Measurements from ENCODE around the gene SPATA2. TPM values are rescaled to one million over a fixed set of nuclear protein-coding genes. Genes with fewer than 3 reads are reported as not detected.

Gene SPATA2
- total and polyA plus RNA-seq, 4 donors, result 1.2 to 3.4 (median 1.4) TPM

DNA sequence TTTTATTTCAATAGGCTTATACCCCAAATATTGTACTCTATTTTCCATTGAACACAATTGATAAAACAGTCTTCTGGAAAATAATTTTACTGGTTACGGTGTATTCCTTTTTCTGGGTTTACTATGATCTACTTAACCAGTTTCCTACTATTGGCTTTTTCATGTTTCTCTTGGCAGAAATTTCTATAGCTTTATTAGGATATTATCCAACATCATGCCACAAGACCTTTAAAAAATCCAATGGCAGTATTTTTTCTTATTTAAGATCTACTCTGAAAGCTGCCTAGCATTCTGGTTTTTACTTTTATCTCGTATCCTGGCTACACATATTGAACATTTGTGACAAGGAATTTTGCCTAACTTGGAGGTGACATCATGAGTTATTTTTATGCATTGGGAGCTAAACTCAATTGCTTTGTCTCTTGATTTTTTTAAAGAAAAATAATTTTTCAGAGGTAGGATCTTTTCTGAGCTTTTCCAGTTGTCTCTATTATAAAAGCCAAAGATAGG lies 57.2 kb downstream of the SPATA2 start:
- H3K36me3 ChIP-seq (ENCODE audit: control insufficient read depth in 4 of 4, insufficient read depth in 3 of 4, low read depth in 1 of 4, low read length in 3 of 4), result peaks cover 3 to 26% (median 20%) of the 10 kb centered on the region in 4 donors
- no peak overlapping the region for H3K9ac ChIP-seq (ENCODE audit: low read depth in 1 of 2, low read length in 2 of 2)
- TF ChIP-seq RAD21 (IDR thresholded peaks at IDR 0.05) (no peak), YY1 (IDR thresholded peaks at IDR 0.05) (no peak), RXRA (IDR thresholded peaks at IDR 0.05) (no peak), FOXA1 (IDR thresholded peaks at IDR 0.05) (no peak), FOXA2 (IDR thresholded peaks at IDR 0.05) (no peak), HNF4G (IDR thresholded peaks at IDR 0.05) (no peak), GABPA (IDR thresholded peaks at IDR 0.05 in 1 of 2, conservative IDR thresholded peaks at IDR 0.05 in 1 of 2) (no peak), HNF4A (conservative IDR thresholded peaks at IDR 0.05) (no peak), NR2F2 (IDR thresholded peaks at IDR 0.05) (no peak), SP1 (IDR thresholded peaks at IDR 0.05) (no peak), TAF1 (conservative IDR thresholded peaks at IDR 0.05) (no peak), EGR1 (IDR thresholded peaks at IDR 0.05; ENCODE audit: low read depth in 2 of 2) (no peak), JUND (IDR thresholded peaks at IDR 0.05) (no peak)
- TF ChIP-seq, protein P1, sequence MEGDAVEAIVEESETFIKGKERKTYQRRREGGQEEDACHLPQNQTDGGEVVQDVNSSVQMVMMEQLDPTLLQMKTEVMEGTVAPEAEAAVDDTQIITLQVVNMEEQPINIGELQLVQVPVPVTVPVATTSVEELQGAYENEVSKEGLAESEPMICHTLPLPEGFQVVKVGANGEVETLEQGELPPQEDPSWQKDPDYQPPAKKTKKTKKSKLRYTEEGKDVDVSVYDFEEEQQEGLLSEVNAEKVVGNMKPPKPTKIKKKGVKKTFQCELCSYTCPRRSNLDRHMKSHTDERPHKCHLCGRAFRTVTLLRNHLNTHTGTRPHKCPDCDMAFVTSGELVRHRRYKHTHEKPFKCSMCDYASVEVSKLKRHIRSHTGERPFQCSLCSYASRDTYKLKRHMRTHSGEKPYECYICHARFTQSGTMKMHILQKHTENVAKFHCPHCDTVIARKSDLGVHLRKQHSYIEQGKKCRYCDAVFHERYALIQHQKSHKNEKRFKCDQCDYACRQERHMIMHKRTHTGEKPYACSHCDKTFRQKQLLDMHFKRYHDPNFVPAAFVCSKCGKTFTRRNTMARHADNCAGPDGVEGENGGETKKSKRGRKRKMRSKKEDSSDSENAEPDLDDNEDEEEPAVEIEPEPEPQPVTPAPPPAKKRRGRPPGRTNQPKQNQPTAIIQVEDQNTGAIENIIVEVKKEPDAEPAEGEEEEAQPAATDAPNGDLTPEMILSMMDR (IDR thresholded peaks at IDR 0.05; ENCODE audit: low read depth, low read length, missing input control), result no peak
- TF ChIP-seq, protein P2, sequence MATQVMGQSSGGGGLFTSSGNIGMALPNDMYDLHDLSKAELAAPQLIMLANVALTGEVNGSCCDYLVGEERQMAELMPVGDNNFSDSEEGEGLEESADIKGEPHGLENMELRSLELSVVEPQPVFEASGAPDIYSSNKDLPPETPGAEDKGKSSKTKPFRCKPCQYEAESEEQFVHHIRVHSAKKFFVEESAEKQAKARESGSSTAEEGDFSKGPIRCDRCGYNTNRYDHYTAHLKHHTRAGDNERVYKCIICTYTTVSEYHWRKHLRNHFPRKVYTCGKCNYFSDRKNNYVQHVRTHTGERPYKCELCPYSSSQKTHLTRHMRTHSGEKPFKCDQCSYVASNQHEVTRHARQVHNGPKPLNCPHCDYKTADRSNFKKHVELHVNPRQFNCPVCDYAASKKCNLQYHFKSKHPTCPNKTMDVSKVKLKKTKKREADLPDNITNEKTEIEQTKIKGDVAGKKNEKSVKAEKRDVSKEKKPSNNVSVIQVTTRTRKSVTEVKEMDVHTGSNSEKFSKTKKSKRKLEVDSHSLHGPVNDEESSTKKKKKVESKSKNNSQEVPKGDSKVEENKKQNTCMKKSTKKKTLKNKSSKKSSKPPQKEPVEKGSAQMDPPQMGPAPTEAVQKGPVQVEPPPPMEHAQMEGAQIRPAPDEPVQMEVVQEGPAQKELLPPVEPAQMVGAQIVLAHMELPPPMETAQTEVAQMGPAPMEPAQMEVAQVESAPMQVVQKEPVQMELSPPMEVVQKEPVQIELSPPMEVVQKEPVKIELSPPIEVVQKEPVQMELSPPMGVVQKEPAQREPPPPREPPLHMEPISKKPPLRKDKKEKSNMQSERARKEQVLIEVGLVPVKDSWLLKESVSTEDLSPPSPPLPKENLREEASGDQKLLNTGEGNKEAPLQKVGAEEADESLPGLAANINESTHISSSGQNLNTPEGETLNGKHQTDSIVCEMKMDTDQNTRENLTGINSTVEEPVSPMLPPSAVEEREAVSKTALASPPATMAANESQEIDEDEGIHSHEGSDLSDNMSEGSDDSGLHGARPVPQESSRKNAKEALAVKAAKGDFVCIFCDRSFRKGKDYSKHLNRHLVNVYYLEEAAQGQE (IDR thresholded peaks at IDR 0.05), result no peak
- TF ChIP-seq, protein P3, sequence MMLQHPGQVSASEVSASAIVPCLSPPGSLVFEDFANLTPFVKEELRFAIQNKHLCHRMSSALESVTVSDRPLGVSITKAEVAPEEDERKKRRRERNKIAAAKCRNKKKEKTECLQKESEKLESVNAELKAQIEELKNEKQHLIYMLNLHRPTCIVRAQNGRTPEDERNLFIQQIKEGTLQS (IDR thresholded peaks at IDR 0.05), result no peak
- TF ChIP-seq, protein P4, sequence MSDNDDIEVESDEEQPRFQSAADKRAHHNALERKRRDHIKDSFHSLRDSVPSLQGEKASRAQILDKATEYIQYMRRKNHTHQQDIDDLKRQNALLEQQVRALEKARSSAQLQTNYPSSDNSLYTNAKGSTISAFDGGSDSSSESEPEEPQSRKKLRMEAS (IDR thresholded peaks at IDR 0.05), result no peak
- TF ChIP-seq, protein P5, sequence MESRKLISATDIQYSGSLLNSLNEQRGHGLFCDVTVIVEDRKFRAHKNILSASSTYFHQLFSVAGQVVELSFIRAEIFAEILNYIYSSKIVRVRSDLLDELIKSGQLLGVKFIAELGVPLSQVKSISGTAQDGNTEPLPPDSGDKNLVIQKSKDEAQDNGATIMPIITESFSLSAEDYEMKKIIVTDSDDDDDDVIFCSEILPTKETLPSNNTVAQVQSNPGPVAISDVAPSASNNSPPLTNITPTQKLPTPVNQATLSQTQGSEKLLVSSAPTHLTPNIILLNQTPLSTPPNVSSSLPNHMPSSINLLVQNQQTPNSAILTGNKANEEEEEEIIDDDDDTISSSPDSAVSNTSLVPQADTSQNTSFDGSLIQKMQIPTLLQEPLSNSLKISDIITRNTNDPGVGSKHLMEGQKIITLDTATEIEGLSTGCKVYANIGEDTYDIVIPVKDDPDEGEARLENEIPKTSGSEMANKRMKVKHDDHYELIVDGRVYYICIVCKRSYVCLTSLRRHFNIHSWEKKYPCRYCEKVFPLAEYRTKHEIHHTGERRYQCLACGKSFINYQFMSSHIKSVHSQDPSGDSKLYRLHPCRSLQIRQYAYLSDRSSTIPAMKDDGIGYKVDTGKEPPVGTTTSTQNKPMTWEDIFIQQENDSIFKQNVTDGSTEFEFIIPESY (IDR thresholded peaks at IDR 0.05), result no peak
- no peaks in the 10 kb centered on the region for H3K9me3 ChIP-seq (ENCODE audit: control insufficient read depth in 4 of 4, low read length in 3 of 4)
- no peak overlapping the region for H3K27ac ChIP-seq (ENCODE audit: low read depth in 1 of 2, low read length in 2 of 2)
- WGBS, result 95% methylated on average over 2 of the region's 2 CpGs
- DNase-seq (ENCODE audit: low spot score), result no peak
- H3K4me3 ChIP-seq (ENCODE audit: low read depth in 1 of 3, low read length in 3 of 3), result no peak overlapping the region
- no peaks in the 10 kb centered on the region for H3K27me3 ChIP-seq (ENCODE audit: control insufficient read depth in 4 of 4, insufficient read depth in 4 of 4, low read length in 3 of 4)
- H3K4me1 ChIP-seq (ENCODE audit: control insufficient read depth in 4 of 4, insufficient read depth in 4 of 4, low read length in 3 of 4), result no peaks in the 10 kb centered on the region
